Activated CD4-positive, alpha-beta T cell treated with anti-CD3 and anti-CD28 coated beads for 24 hours (primary cell): ENCODE data around the gene MRPL37.
"Not testable (repeated sequence)": the region's sequence is repeated elsewhere in the genome, so short reads cannot be mapped to it uniquely, and the experiment has no call there.

ENCODE experiments used
- DNase-seq, 2 donors: peaks; one replicate each; pipeline ENCODE4 v3.0.0-alpha.2; 2020; ENCODE audit warnings: low read depth in 2 of 2

Gene MRPL37

DNA sequence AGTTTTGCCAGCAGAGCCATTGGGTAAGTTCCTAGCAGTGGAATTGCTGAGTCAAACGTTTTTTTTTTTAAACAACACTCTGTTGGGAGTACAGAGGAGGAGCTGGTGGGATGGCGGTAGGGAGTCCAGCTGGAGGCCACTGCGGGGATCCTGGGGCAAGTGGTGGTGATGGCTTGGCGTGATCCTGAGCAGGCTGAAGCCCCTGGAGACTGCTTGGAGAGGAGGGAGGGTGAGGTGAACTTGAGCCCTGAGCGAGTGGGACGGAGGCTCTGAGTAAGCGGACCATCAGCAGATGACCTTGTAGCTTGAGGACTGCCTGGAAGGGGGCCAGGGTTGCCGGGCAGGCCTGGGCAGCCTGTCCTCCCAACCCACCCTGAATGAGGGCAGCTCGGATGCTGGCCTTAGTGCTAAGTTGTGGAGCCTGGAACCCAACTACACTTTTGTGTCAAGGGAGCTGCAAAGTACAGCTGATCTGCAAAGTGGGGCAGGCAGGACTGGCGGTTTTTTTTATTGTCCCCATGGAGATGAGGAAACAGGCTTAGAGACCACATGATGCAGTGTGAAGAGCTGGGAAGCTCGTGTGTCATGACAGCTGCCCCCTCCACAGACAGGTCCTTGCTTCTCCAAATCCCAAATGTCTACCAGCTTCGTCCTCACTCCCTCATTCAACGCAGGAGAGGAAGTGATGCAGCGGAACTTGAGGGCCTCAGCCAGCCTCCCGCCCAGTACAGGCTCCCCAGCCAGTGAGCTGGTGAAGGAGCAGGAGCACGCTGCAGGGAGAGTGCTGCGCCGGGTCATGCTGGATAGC, 20.2 kb downstream of the MRPL37 start:
- no peak for DNase-seq

DNA sequence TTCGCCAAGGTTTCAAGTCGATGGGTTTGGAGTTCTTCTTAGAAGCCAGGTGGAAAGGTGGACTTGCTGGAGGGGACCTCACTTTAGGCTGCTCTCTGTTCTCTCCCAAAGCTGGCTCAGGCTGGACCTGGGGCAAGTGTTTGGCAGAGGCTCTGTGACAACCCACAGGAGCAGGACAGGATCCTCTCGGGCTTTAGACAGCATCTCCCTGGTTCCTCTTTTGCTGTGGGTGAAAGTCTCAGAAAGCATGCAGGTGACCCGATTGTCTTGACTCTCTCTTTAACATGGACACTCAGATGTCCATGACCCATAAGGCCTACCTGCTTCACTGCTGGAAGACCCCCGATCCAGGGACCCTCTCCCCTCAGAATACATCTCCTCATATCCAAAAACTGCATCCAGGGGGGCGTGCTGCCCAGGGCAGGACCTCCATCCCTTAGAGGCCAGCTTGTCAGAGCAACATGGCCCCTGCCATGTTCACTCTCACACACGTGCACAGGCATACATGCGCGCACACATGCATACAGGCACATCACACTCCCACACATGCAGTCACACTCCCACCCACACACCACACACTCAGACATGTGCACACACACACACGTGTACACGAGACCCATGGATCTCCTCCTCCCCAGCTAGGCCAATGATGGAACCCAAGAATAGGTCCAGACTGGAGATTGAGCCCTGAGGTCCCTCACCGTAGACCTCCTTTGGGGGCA, 21.3 kb downstream of the MRPL37 start:
- no peak for DNase-seq

DNA sequence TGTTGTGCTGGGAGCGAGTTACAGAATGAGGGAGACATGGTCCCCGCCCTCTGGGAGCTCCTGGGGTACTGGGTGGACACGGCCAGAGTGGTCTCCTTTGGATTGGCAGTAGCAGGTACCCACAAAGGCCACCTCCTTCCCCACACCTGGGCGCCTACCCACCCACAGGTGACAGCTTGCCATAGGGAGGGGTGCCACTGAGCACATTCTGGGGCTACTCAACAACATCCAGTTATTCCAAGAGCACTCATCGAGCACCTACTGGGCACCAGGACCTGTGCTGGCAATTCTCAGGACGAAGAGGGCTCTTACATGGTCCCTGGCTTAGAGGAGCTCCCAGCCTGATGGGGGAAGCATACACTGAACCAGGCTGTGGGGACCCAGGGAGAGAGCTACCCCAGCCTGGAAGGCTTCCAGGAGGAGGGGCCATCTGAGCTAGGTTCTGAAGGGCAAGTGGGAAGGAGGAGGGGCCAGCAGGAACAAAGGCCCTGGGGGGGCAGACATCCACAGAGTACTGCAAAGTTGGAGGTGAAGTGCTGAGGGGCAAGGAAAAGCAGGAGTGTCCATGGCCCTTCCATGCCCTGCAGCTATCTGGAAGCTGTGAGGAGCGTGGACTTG, 22.0 kb downstream of the MRPL37 start:
- DNase-seq: no peak

DNA sequence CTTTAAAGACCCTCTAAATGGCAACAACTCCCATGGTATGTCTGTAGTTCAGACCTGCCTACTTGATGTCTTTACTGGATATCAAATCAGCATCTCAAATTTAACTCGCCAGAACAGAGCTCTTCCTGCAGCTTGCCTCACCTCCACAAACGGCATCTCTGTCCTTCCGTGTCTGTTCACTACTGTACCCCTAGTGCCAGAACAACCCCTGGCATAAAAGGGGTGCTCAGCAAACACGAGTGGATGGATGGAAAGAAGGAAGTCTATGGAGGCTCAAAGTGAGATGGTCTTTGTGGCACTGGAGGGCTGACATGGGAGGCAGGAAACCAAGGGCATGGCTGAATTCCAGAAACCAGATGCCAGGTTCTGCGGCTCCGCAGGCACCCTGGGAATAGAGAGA, 22.7 kb downstream of the MRPL37 start:
- no peak for DNase-seq

DNA sequence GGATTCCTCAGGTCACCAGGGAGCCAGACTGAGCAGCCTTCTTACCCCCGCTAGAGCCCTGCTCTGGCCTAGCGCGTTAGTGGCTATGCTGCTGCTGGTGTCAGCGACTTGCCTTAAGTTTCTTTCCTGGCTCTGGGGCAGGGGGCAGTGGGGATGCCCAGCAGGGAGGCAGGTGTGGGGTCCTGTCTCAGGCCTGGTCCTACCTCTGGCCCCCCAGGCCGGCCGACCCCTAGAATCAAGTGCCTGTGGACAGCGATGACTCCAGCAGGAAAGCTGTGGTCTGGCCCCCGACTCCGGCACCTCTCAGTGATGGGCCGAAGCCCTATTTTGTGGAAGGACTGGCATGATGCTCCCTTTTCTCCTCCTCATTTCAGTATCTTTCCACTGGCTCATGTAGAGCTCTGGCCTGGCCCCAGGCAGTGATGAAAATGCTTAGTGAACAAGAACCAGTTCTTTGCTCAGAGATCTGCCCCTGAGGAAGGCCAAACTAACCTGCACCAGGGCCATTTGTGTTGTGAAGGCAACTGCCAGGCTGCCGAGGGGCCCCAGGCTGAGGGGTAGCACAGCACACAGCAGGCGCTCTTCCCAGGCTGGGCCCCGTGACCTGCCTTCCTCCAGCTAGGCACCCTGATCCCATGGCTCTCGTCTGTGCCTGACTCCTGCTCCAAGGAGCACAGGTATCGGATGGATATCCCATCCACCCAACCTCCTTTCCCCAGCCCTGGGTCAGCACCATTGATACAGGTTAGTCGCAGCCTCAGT, 23.7 kb downstream of the MRPL37 start:
- DNase-seq: no peak

DNA sequence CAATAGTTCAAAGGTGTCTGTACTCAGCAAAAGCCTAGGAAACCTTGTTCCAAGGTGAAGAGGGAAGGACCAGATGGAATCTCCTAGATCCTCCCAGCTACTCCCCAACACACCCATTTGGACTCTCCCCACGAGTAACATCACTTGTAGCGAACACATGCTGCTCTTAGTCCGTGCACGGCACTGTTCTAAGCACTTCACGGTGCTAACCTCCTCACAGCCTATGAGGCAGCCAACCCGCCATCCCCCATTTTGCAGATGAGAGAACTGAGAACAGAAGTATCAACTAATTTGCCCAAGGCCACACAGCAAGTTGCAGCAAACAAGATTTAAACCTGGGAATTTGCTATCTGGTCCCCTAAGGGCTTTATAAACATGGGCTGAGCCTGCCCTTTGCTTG, 24.3 kb downstream of the MRPL37 start:
- DNase-seq: no peak

DNA sequence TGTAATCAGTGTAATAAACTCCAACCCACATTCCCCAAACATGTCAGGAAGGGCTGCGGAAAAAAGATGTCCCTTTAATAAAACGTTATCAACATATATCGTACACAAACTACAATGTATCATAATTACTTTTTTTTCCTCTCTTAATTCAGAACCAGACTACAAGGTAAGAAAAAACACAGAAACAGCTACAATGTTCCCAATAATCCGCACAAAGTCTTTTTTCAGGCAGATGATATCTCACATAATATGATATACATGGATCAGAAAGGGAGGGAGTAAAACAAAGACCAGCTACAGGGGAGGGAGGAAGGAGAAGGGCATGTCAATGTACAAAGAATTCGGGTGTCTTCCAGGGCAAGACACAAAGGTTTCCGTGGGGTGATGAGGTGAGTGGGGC, 25.4 kb downstream of the MRPL37 start:
- DNase-seq: no peak

DNA sequence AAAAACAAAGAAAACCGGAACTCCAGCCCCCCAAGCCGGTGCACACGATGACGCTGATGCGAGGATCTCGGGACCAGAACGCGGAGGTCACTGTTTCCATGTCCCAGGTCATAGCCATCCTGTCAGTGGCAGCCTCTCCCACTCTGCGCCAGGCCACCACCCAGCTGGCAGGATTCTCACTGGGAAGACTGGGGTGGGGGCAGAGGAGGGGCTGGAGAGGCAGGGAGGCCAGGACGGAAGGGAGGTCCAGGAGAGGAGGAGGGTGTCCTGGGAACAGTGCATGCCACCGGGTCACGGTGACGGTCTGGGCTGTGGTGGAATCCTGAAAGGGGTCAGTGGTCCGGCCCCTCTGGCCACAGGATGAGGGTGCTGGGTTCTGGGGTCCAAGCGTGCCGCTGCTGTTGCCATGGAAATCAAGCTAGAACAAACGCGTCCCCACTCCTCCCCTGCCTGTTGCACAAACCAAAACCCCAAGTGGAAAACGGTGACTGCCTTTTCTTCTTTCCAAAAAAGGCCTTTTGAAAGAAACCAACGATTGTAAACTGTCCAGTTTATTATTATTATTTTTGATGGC, 26.1 kb downstream of the MRPL37 start:
- DNase-seq: no peak

DNA sequence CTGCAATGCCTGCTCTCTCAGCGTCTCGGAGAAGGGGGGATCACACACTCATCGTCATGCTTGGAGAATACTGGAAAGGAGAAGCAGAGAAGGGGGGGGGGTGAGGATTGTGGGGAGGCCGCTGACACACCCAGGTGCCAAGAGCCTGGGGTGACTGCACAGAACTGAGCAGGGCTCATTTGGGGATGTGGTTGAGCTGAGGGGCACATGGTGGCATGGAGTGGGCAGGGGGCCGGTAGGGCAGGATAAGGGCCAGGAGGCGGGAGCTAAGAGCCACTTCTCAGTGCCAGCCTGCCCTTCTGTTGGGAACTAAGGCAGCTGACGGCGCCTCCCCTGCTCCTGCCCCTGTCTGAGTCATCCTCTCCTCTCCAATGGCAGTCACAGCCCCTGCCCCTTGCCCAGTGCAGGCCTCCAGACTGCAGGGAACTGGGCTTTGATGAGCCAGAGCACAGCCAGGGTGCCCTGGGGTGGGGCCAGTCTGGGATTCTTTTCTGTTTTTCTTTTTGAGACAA, 27.2 kb downstream of the MRPL37 start:
- DNase-seq: no peak

DNA sequence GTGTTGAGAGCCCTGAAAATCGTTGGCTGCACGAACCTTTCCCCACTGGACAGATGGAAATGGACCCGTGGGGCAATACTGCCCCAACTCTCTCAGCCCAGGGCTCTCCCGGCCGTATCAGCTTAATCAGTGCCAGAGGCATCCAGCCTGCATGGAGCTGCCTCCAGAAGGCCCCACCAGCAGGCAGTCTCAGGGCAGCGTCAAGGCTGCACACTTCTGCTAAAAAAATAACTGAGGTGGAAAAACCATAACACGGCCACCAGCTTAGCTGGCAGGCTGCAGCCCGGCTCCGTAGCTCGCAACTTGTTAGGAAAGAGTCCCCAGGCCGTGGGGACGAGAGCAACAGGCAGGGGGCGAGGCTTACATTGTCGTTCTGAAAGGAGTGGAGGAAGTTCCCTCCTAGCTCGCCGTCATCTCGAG, 27.9 kb downstream of the MRPL37 start:
- no peak for DNase-seq

DNA sequence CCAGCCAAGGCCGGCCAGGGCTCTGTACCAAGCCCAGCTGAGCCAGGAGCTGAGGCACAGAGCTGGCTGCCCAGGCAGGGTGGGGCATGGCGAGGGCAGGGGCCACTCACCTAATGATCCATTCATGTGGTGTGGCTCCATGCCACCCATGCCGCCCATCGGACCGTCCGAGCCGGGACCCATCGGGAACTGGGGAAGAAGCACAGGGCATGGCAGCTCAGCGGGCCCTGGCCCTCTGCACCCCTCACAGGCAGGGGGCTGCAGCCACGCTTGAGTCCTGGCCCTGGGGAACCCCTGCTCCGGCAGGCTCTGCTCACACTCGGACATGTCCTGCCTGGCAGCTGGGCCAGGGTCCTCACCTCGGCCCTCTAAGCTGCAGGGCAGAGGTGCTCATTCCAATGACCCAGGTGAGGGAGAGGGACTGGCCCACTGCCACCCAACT, 28.7 kb downstream of the MRPL37 start:
- no peak for DNase-seq

DNA sequence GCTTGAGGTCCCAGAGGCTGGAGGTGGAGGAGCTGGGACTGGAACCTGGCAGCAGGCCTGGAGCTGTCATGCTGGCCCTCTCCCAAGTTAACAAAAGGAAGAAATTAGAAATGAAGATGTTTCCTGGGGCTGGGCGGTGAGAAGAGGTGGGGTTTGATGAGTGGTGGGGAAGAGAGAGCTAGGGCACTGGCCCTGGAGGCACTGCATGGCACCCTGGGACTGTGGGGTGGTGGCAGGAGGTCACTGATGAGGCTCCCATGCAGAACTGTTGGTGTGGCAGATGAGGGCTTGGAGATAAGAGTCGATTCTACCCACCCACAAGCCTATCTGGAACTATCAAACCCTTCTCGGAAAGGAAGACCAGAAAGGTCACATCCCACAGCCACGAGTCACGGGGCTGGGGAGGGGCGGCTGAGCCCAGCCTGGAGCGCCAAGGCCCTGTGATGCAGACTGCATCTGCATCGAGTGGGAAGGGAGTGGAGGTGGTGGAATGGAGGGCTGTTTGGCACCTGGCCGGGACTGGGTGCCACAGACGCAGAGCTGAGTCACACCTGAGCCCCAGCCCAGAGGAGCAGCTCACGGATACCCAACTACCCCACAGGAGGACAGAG, 29.4 kb downstream of the MRPL37 start:
- peak in 1 of 2 donors; percentile 8 for DNase-seq

DNA sequence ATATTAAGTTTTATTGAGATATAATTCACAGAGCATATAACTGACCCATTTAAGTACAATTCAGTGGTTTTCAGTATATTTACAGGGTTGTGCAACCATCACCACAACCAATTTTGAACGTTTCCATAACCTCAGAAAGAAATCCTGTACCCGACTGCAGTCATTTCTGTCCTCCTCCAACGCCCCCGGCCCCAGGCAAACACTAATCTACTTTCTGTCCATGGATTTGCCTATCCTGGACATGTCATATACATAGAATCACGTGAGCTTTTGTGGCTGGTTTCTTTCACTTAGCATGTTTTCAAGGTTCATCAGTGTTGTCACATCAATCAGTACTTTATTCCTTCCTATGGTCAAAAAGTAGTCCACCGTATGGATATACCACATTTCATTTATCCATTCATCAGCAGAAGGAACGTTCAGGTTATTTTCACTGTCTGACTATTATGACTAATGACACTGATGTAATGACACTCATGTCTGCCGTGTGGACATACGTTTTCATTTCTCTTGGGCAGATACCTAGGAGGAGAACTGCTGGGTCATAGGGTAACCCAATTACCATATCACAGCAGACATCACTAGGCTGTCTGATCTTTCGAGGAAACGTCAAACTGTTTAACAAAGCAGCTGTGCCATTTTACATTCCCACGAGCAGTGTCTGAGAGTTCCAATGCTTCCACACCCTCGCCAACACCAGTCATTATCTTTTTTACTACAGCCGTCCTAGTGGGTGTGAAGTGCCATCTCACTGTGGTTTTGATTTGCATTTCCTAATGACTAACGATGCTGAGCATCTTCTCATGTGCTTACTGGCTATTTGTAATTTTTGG, 30.8 kb downstream of the MRPL37 start:
- DNase-seq: peak in 1 of 2 donors; percentile 19

DNA sequence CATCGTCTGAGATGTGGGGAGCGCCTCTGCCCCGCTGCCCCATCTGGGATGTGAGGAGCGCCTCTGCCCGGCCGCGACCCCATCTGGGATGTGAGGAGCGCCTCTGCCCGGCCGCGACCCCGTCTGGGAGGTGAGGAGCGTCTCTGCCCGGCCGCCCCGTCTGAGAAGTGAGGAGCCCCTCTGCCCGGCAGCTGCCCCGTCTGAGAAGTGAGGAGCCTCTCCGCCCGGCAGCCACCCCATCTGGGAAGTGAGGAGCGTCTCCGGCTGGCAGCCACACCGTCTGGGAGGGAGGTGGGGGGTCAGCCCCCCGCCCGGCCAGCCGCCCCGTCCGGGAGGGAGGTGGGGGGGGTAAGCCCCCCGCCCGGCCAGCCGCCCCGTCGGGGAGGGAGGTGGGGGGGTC, 33.2 kb downstream of the MRPL37 start:
- DNase-seq: not testable (repeated sequence)

DNA sequence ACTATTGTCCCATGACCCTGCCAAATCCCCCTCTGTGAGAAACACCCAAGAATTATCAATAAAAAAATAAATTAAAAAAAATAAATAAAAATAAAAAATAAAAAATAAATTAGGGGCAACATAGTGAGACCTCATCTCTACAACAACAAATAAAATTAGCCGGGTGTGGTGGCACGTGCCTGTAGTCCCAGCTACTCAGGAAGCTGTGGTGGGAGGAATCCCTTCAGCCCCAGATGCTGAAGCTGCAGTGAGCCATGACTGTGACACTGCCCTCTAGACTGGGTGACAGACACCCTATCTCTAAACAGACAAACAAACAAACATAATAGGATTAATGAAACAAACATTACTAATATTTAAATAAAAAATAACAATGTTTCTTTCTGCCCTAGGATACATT, 34.3 kb downstream of the MRPL37 start:
- no peak for DNase-seq

DNA sequence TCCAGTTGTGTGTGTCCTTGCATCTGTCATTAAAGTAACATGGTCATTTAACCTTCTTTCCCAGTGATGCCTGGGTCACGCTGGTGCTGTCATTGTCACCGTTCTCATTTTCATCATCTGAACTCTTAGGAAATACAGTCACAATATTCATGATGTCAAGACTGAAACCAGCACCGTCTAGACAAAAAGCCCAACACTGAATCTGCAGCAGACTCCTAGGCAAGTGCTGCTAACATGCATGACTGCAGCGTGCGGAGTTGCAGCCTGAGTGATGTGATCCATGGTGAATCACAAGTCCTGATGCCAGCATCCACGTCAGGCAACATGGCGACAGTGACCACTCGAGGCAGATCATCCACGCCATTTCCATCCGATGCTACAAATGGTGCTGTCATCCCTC, 37.6 kb downstream of the MRPL37 start:
- DNase-seq: no peak

DNA sequence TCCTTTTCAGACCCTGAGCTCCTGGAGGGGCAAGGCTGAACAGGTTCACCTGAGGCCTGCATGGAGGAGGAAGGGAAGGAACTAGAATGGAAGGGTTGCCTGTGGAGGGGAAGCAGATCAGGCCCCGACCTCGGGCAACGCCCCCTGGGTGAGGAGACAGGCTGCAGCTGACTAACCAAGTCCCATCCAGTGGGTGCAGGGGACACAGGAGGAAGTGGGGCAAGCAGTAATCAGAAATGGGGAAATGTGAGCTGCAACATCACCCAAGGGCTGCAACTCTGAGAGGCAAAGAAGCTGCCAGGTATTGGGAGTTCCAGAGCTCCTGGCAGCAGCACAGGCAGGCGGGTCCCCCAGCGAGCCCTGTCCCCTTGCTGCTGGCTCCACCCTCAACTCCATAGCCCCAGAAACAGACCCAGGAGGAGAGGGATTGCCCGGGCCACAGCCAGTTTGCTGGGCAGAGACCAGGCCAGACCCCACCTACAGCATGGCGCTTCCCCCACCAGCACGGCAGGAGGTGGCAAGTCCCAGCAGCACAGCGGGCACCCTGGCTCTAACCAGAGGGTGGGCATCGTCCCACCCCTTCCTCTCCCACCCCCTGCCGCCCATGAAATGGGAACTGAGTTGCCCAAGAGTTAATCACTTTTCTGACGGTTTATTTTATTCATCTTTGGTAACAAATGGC, 38.5 kb downstream of the MRPL37 start:
- no peak for DNase-seq

DNA sequence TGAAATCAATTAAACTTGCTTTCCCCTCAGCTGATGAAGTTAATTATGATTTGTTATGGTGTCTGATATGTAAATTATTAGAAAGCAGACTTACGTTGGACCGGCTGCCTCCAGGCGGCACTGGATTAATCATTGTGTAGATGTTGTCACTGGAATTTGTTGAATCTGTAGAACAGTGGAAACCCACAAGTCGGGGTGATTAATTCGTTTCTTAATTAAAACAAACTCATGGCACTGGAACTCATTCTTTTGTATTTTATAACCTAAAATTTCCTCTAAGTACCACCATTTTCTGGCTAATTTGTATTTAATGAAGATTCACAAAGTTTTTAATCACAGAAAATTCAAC, 39.0 kb downstream of the MRPL37 start:
- DNase-seq: no peak

DNA sequence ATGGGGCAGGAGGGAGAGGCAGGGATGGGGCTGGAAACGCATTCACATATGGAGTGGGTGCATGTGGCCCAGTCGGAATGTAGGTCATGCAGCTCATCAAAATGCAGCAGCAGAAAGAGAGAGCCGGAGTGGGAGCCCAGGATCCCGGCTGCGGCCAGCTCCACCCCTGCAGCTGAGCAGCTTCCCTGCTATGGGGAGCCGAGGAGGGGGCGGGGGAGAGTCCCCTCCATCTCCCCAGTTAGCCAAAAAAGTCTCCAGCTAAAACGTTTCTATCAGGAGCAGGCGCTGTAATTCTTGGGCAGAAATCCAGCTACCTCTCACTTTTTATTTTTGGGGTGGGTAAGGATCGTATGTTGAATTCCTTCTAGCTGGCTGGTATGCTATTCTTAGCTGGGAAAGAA, 39.7 kb downstream of the MRPL37 start:
- no peak for DNase-seq
